Nephron progenitor cell (in vitro differentiated cells): ENCODE data around the gene QDPR.

Source experiments
- DNase-seq: peaks from one replicate; pipeline ENCODE4 v3.0.0; 2021
- H3K27ac Mint-ChIP-seq: 2 replicates; pipeline ENCODE4 v1.8.0; 2021; ENCODE audit warnings: mild to moderate bottlenecking, moderate library complexity, mixed read lengths
- H3K27me3 Mint-ChIP-seq: 2 replicates; pipeline ENCODE4 v1.8.0; 2021; ENCODE audit warnings: mild to moderate bottlenecking, low read depth, mixed read lengths; ENCODE audit not compliant: poor library complexity
- H3K36me3 Mint-ChIP-seq: 2 replicates; pipeline ENCODE4 v1.8.0; 2021; ENCODE audit warnings: low read depth, mixed read lengths
- H3K4me1 Mint-ChIP-seq: 2 replicates; pipeline ENCODE4 v1.8.0; 2021; ENCODE audit warnings: mixed read lengths
- H3K4me3 Mint-ChIP-seq: 2 replicates; pipeline ENCODE4 v1.8.0; 2021; ENCODE audit warnings: mild to moderate bottlenecking, moderate library complexity, mixed read lengths
- H3K9me3 Mint-ChIP-seq: 2 replicates; pipeline ENCODE4 v1.8.0; 2021; ENCODE audit warnings: mild to moderate bottlenecking, moderate library complexity, mixed read lengths
- TF ChIP-seq, protein P1 (sequence below): fragments of 200-600 bp; sonication (generic); IDR thresholded peaks from 2 replicates; pipeline ENCODE4 v1.5.0; 2021; ENCODE audit warnings: antibody characterized with exemption

Gene QDPR

GRCh38 chr4:17469931-17470674 is 41.8 kb downstream of the QDPR start:
- H3K27ac Mint-ChIP-seq, result peak overlapping the region; percentile 73
- TF ChIP-seq, protein P1, sequence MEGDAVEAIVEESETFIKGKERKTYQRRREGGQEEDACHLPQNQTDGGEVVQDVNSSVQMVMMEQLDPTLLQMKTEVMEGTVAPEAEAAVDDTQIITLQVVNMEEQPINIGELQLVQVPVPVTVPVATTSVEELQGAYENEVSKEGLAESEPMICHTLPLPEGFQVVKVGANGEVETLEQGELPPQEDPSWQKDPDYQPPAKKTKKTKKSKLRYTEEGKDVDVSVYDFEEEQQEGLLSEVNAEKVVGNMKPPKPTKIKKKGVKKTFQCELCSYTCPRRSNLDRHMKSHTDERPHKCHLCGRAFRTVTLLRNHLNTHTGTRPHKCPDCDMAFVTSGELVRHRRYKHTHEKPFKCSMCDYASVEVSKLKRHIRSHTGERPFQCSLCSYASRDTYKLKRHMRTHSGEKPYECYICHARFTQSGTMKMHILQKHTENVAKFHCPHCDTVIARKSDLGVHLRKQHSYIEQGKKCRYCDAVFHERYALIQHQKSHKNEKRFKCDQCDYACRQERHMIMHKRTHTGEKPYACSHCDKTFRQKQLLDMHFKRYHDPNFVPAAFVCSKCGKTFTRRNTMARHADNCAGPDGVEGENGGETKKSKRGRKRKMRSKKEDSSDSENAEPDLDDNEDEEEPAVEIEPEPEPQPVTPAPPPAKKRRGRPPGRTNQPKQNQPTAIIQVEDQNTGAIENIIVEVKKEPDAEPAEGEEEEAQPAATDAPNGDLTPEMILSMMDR, result no peak
- DNase-seq, result no peak
- H3K9me3 Mint-ChIP-seq, result no peaks in the 10 kb centered on the region
- peaks cover 7% of the 10 kb centered on the region for H3K4me1 Mint-ChIP-seq
- H3K4me3 Mint-ChIP-seq, result no peak overlapping the region
- peaks cover 7% of the 10 kb centered on the region for H3K27me3 Mint-ChIP-seq
- no peaks in the 10 kb centered on the region for H3K36me3 Mint-ChIP-seq

GRCh38 chr4:17468619-17469221 is 43.2 kb downstream of the QDPR start:
- DNase-seq, result peak; percentile 44

GRCh38 chr4:17463606-17464005 is 48.3 kb downstream of the QDPR start:
- Mint-ChIP-seq H3K4me3 (no peak overlapping the region), H3K27me3 (peaks cover 7% of the 10 kb centered on the region), H3K4me1 (peaks cover 19% of the 10 kb centered on the region), H3K9me3 (peaks cover 12% of the 10 kb centered on the region), H3K27ac (no peak overlapping the region), H3K36me3 (peaks cover 6% of the 10 kb centered on the region)
- TF ChIP-seq, protein P1, result no peak
- no peak for DNase-seq

More at GRCh38 chr4:17468619-17469221, 43.2 kb downstream of the QDPR start:
- peaks cover 18% of the 10 kb centered on the region for H3K4me1 Mint-ChIP-seq
- H3K36me3 Mint-ChIP-seq, result peaks cover 3% of the 10 kb centered on the region
- H3K27me3 Mint-ChIP-seq, result peaks cover 7% of the 10 kb centered on the region
- peaks cover 4% of the 10 kb centered on the region for H3K9me3 Mint-ChIP-seq
- TF ChIP-seq, protein P1, result peak; percentile 70
- peak overlapping the region; percentile 26 for H3K27ac Mint-ChIP-seq
- H3K4me3 Mint-ChIP-seq, result no peak overlapping the region

DNA sequence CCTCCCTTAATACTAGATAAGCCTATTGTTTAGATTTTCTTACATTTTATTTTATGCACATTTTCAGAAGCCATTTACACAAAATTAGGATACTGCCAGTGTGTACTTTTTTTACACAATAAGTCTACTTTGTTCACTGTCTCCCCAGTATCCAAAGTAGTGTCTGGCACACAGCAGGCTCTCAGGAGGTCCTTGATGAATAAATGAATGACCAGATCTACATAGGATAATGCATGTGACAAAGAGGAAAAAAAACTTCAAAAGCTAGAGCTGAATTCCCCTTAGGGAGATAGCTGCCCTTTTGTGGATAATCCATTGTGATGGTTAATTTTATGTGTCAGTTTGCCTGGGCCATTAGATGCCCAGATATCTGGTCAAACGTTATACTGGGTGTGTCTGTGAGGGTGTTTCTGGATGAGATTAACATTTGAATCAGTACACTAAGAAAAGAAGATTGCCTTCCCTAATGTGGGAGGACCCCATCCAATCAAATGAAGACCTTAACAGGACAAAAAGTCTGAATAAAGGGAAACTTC is 61.6 kb downstream of the QDPR start:
- Mint-ChIP-seq H3K4me1 (peaks cover 6% of the 10 kb centered on the region), H3K27me3 (peaks cover 3% of the 10 kb centered on the region)
- TF ChIP-seq, protein P1, result no peak

GRCh38 chr4:17448689-17449088 is 63.2 kb downstream of the QDPR start:
- TF ChIP-seq, protein P1, result no peak
- H3K27ac Mint-ChIP-seq, result peak overlapping the region; percentile 40
- no peak overlapping the region for H3K4me3 Mint-ChIP-seq
- DNase-seq, result no peak
- H3K4me1 Mint-ChIP-seq, result peaks cover 6% of the 10 kb centered on the region
- H3K27me3 Mint-ChIP-seq, result peaks cover 3% of the 10 kb centered on the region
- peaks cover 37% of the 10 kb centered on the region for H3K9me3 Mint-ChIP-seq
- H3K36me3 Mint-ChIP-seq, result peaks cover 6% of the 10 kb centered on the region

More for the DNA sequence above, 61.6 kb downstream of the QDPR start:
- no peak for DNase-seq
- Mint-ChIP-seq H3K9me3 (peaks cover 39% of the 10 kb centered on the region), H3K4me3 (no peak overlapping the region), H3K27ac (no peak overlapping the region), H3K36me3 (peaks cover 18% of the 10 kb centered on the region)
